Stimulated activated naive CD8-positive, alpha-beta T cell treated with anti-CD3 and anti-CD28 coated beads, Interleukin-15, amount 100 ng/mL, for 72 hours (primary cell): ENCODE data around the gene RNU1-4.
"Not testable (repeated sequence)": the region's sequence is repeated elsewhere in the genome, so short reads cannot be mapped to it uniquely, and the experiment has no call there.

Experiments
- ATAC-seq: fragments of 150-1000 bp; cut with Tn5 transposase; 2 replicates; pipeline ENCODE4 v1.10.0; 2021; ENCODE audit warnings: mild to moderate bottlenecking, moderate library complexity
- DNase-seq, 2 donors: peaks; one replicate each; pipeline ENCODE4 v3.0.0; 2021 to 2022
- H3K27ac Mint-ChIP-seq, 2 donors: one replicate each; pipeline ENCODE4 v1.8.0; 2022; ENCODE audit warnings: mild to moderate bottlenecking in 2 of 2, mixed read lengths in 2 of 2, moderate library complexity in 2 of 2
- H3K27me3 Mint-ChIP-seq: one replicate; pipeline ENCODE4 v1.8.0; 2022; ENCODE audit warnings: mixed read lengths
- H3K4me1 Mint-ChIP-seq: one replicate; pipeline ENCODE4 v1.8.0; 2022; ENCODE audit warnings: mild to moderate bottlenecking, mixed read lengths
- H3K4me3 Mint-ChIP-seq, 2 donors: one replicate each; pipeline ENCODE4 v1.8.0; 2022; ENCODE audit warnings: mild to moderate bottlenecking in 2 of 2, mixed read lengths in 2 of 2, moderate library complexity in 1 of 2
- H3K9me3 Mint-ChIP-seq, 2 donors: one replicate each; pipeline ENCODE4 v1.8.0; 2022; ENCODE audit warnings: mixed read lengths in 2 of 2

Gene RNU1-4

GRCh38 chr1:16740047-16740964 is at the start of gene RNU1-4:
RNU1-4 (plus strand) TSS chr1:16740516.
- not testable (repeated sequence) for H3K27me3 Mint-ChIP-seq, DNase-seq, H3K27ac Mint-ChIP-seq, H3K4me3 Mint-ChIP-seq, H3K9me3 Mint-ChIP-seq, H3K4me1 Mint-ChIP-seq
- ATAC-seq: peak; percentile 99

GRCh38 chr1:16690971-16691682 is 49.2 kb upstream of the RNU1-4 start:
- not testable (repeated sequence) for H3K4me3 Mint-ChIP-seq, ATAC-seq, H3K9me3 Mint-ChIP-seq, H3K4me1 Mint-ChIP-seq, H3K27me3 Mint-ChIP-seq, DNase-seq, H3K27ac Mint-ChIP-seq

DNA sequence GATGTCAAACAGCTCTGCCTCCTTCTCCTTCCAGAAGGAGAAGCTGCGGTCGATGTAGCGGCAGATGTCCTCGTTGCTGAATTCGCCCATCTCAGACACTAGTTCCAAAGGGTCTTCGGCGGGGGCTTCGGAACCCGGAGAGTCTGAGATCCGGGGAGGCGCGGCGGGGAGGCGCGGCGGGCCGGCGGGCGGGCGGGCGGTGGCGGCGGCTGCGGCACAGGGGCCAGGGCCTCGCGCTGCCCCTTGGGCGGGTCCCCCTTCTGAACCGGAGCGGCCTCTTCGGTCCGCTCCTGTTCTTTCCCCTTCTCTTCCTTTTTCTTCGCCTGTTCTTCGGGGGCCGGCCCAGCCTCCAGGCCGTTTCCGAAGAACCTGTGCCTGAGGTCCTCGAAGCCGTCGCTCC is 48.0 kb upstream of the RNU1-4 start:
- DNase-seq, H3K4me1 Mint-ChIP-seq, H3K27ac Mint-ChIP-seq, H3K27me3 Mint-ChIP-seq, H3K4me3 Mint-ChIP-seq, H3K9me3 Mint-ChIP-seq, ATAC-seq: not testable (repeated sequence)

DNA sequence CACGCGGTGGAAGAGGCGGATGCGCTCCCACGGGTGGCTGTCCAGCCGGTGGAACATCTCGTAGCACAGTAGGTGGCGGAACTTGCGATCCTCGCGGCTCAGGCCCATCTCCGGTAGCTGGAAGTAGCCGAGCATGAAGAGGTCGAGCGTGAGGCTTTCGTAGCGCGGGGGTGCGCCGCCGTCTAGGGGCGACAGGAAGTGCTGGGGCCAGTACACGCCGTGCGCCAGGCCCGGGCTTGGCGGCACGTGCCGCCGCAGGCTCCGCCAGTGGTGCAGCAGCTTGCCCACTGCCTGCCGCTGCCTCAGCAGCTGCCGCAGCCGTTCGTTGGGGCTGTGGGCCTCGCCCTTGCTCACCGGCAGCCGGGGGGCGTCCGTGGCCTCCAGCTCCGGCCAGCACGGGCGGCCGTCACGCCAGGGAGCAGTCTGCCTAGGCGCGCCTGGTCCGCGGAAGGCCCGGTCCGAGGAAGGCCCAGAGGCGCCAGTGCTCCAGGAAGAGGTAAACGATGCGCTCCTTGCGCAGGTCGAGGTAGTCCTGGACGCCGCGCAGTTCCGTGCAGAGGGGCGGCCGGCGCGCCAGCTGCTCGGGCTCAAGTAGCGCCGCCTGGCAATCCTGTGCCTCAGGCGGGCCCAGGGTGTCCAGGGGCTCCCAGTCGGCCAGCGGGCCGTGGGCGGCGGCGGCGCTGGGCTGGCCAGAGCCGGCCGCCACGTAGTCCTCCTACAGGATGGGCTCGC is 47.4 kb upstream of the RNU1-4 start:
- H3K4me3 Mint-ChIP-seq, H3K9me3 Mint-ChIP-seq, H3K4me1 Mint-ChIP-seq, H3K27me3 Mint-ChIP-seq, H3K27ac Mint-ChIP-seq, DNase-seq: not testable (repeated sequence)
- ATAC-seq: peak; percentile 47

DNA sequence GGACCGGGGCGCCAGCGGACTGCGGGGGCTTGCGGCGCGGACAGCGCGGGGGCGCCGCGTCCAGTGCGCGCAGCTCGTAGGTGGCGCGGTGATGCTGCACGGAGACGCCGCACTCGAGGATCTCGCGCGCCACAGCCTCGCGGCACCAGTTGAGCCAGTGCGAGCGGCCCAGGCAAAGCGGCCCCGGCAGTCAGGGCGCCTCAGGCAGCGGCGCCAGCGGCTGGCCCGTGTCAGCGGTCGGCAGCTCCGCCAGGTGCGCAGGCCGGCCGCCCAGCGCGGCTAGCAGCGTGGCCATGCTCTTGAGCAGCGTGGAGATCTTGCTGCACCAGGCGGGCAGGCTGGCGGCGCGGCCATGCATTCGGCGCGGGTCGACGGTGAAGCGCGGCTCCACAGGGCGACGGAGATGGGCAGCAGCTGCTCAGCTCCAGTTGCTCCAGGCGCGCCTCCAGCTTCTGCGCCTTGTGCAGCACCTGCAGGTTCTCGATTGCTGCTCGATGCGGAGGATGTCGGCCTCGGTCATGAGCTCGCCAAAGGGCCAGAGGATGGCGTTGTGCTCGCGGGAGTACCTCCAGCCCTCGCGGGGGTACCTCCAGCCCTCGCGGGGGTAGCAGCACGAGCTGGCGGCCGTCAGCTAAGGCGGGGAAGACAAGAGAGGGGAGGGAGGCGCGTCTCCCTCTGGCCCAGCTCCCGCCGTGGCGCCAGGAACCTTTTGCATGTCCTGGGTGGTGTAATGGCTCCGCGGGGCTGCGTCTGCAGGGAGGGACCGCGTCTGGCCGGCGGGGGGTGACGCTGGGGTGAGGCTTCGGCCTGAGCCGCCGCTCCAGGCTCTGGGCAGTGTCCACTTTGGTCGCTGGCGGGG is 46.6 kb upstream of the RNU1-4 start:
- H3K4me1 Mint-ChIP-seq, DNase-seq, H3K4me3 Mint-ChIP-seq, ATAC-seq, H3K9me3 Mint-ChIP-seq, H3K27ac Mint-ChIP-seq: not testable (repeated sequence)
- peaks cover 14% of the 10 kb centered on the region for H3K27me3 Mint-ChIP-seq

- H3K27ac Mint-ChIP-seq, H3K9me3 Mint-ChIP-seq, DNase-seq, H3K4me3 Mint-ChIP-seq, H3K4me1 Mint-ChIP-seq, ATAC-seq: not testable (repeated sequence)
- H3K27me3 Mint-ChIP-seq: peaks cover 16% of the 10 kb centered on the region
These were observed 46.0 kb upstream of the RNU1-4 start for GRCh38 chr1:16694308-16694702.

- H3K27ac Mint-ChIP-seq, DNase-seq, H3K9me3 Mint-ChIP-seq, H3K4me3 Mint-ChIP-seq, ATAC-seq, H3K4me1 Mint-ChIP-seq: not testable (repeated sequence)
- peaks cover 16% of the 10 kb centered on the region for H3K27me3 Mint-ChIP-seq
These were observed 43.7 kb upstream of the RNU1-4 start for GRCh38 chr1:16696507-16697150.

DNA sequence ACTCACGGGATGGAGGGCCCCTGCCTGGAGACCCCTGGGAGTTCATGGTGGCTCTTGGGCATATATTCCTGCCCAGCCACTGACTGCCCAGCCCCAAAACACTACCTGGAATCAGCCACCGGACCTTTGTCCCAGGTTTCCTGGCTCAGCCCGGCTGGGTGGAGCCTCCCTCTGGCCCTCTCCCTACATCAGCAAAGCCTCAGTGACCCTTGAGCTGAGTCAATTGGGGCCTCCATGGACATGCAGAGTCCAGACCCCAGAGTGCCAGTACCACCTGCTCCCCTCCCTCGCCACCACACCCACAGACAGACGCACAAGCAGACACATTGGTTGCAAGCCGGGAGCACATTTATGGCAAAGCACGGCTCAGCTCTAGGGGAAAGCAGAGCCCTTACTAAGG is 43.2 kb upstream of the RNU1-4 start:
- H3K4me3 Mint-ChIP-seq, H3K9me3 Mint-ChIP-seq, H3K4me1 Mint-ChIP-seq, DNase-seq, H3K27ac Mint-ChIP-seq, ATAC-seq: not testable (repeated sequence)
- H3K27me3 Mint-ChIP-seq: peaks cover 16% of the 10 kb centered on the region

DNA sequence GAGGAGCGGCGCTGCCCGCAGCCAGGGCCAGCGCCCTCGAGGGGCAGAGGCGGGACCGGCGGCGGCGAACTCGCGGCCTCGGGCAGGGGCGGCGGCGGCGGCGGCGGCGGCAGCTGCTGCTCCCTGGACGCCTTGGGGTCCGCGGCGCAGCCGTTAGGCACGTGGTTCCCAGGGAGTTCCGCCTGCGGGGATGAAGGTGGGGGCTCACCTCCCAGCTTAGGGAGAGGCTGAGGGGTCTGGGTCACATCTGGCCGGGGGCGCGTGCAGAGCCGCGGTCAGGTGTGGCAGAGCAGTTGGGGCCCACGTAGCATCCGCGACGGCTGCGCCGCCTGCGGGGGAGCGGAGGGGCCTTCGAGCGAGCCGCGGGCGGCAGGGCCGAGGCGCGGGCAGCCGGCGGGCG is 40.9 kb upstream of the RNU1-4 start:
- H3K4me1 Mint-ChIP-seq, ATAC-seq, DNase-seq, H3K4me3 Mint-ChIP-seq, H3K27ac Mint-ChIP-seq, H3K9me3 Mint-ChIP-seq: not testable (repeated sequence)
- peaks cover 16% of the 10 kb centered on the region for H3K27me3 Mint-ChIP-seq

- not testable (repeated sequence) for H3K4me1 Mint-ChIP-seq, DNase-seq, ATAC-seq, H3K9me3 Mint-ChIP-seq, H3K27ac Mint-ChIP-seq, H3K4me3 Mint-ChIP-seq
- H3K27me3 Mint-ChIP-seq: peaks cover 16% of the 10 kb centered on the region
These were observed 40.0 kb upstream of the RNU1-4 start for GRCh38 chr1:16700138-16700895.

DNA sequence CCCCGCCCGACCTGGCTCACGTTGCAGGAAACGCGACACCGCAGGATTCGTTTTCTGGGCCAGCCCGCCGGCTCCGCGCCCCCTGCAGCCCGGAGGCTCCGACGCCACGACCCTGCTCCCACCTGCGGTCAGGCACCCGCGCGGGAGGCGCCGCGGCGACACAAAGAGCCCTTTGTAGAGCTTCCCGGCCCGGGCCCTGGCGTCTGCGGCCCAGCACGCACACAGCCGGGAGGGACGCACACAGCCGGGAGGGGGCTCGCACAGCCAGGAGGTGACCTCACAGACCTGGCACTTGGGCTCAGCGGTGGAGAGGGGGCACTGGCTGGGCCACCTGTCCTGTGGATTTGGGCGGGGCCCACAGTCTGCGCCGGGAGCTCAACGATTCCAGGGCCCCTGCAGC is 39.1 kb upstream of the RNU1-4 start:
- DNase-seq, ATAC-seq, H3K4me1 Mint-ChIP-seq, H3K4me3 Mint-ChIP-seq, H3K9me3 Mint-ChIP-seq, H3K27ac Mint-ChIP-seq: not testable (repeated sequence)
- peaks cover 10% of the 10 kb centered on the region for H3K27me3 Mint-ChIP-seq

DNA sequence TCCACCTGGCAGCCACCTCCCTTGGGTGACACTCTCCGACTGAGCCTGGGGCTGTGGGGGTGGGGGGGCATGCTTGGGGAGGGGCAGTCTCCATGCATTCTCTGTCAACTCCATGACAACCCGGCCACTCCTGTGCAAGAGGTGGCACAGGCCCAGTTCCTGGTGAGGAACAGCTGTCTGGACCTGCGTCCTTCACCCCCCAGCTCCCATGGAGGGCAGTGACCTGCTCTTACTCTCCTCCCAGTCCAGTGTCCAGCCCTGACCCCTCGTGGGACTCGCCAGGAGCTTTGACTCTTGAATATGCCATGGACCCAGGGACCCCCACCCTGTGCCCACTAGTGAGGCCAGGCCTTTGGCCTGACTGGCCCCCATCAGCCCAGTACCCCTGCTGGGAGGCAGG is 38.0 kb upstream of the RNU1-4 start:
- not testable (repeated sequence) for H3K4me1 Mint-ChIP-seq, H3K27ac Mint-ChIP-seq, H3K9me3 Mint-ChIP-seq, H3K27me3 Mint-ChIP-seq, DNase-seq, ATAC-seq
- peak overlapping the region in 1 of 2 donors; percentile 56 for H3K4me3 Mint-ChIP-seq

DNA sequence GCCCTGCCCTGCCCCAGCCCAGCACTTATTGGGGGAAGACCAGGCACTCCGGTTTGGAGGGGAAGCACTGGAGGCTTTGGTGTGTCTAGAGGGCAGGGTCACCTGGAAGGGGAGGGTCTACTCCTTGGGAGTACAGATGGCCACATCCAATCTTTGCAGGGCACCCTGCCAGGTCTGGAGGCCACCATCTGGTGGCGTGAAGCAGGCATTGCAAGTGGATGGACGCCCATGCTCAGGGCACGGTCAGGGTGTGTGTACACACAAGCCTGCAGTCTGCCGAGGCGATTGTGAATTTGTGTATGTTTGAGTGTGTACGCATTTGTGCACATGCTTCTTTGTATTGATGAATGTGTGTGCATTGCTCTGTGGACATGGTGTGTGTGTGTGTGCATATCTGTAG is 37.2 kb upstream of the RNU1-4 start:
- DNase-seq, H3K27ac Mint-ChIP-seq, H3K4me1 Mint-ChIP-seq, H3K9me3 Mint-ChIP-seq, H3K27me3 Mint-ChIP-seq, H3K4me3 Mint-ChIP-seq: not testable (repeated sequence)
- ATAC-seq: peak; percentile 57

DNA sequence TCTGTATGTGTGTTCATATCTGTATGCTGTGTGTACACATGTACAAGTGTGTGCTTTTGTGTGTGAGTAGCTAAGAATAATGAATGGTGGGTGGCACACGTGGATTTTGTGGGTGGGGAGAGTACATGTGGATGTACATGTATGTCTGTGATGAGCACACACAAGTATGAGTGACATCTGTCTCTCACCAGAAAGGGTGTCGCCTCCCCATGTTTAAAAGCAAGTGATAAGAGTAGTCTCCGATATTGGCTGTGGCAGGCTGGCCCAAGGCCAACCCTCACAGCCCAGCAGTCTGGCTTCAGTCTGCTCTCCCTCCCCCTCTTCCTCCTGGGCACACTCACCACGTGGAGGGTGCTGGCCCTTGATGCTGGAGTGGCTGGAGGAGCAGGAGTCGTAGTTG is 36.7 kb upstream of the RNU1-4 start:
- not testable (repeated sequence) for H3K9me3 Mint-ChIP-seq, H3K27ac Mint-ChIP-seq, ATAC-seq, H3K27me3 Mint-ChIP-seq, H3K4me3 Mint-ChIP-seq, H3K4me1 Mint-ChIP-seq
- DNase-seq: peak in 1 of 2 donors; percentile 5
